ENCODE measurements around the gene APOE. TPM values are rescaled to one million over a fixed set of nuclear protein-coding genes. Genes with fewer than 3 reads are reported as not detected.

Gene APOE
- total and polyA plus RNA-seq, 2 of the 13 experiments (the other 11 are each of a cell fraction or from before 2014, with no cell fraction given): 1,328 to 1,470 TPM

DNA sequence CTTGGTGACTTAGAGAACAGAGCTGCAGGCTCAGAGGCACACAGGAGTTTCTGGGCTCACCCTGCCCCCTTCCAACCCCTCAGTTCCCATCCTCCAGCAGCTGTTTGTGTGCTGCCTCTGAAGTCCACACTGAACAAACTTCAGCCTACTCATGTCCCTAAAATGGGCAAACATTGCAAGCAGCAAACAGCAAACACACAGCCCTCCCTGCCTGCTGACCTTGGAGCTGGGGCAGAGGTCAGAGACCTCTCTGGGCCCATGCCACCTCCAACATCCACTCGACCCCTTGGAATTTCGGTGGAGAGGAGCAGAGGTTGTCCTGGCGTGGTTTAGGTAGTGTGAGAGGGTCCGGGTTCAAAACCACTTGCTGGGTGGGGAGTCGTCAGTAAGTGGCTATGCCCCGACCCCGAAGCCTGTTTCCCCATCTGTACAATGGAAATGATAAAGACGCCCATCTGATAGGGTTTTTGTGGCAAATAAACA is 18.7 kb downstream of the APOE start (continued):
- TF ChIP-seq PRDM10 (CRISPR knock-in tag; IDR thresholded peaks at IDR 0.05; ENCODE audit: low read depth) (peak; percentile 84), ZNF143 (CRISPR knock-in tag; IDR thresholded peaks at IDR 0.05) (peak; percentile 59; the same call in 1 of the 2 replicates), ZFP36L1 (CRISPR knock-in tag; IDR thresholded peaks at IDR 0.05) (peak; percentile 51; the same call in 1 of the 2 replicates), ZNF737 (CRISPR knock-in tag; IDR thresholded peaks at IDR 0.05; ENCODE audit: borderline replicate concordance) (no peak), HMGA1 (CRISPR knock-in tag; conservative IDR thresholded peaks at IDR 0.05) (no peak), HNRNPL (IDR thresholded peaks at IDR 0.05; ENCODE audit: low read depth, low read length) (peak; percentile 94), CENPT (CRISPR knock-in tag; IDR thresholded peaks at IDR 0.05; ENCODE audit: low read depth) (no peak), BRCA1 (CRISPR knock-in tag; IDR thresholded peaks at IDR 0.05) (peak; percentile 52; the same call in 1 of the 2 replicates), SCMH1 (CRISPR knock-in tag; IDR thresholded peaks at IDR 0.05; ENCODE audit: borderline replicate concordance) (no peak), HOMEZ (CRISPR knock-in tag; IDR thresholded peaks at IDR 0.05; ENCODE audit: low read depth) (no peak), HDAC2 (CRISPR knock-in tag; IDR thresholded peaks at IDR 0.05) (peak; percentile 99), FOXO4 (CRISPR knock-in tag; conservative IDR thresholded peaks at IDR 0.05) (0 out of 2 replicates have a peak, but pooled peaks have one; percentile 64), MED13 (CRISPR knock-in tag; IDR thresholded peaks at IDR 0.05) (peak; percentile 97), TARDBP (CRISPR knock-in tag; IDR thresholded peaks at IDR 0.05) (peak; percentile 97), ZBTB7A (CRISPR knock-in tag; IDR thresholded peaks at IDR 0.05) (peak; percentile 99), RXRA (CRISPR knock-in tag; IDR thresholded peaks at IDR 0.05) (peak; percentile 99)
- TF ChIP-seq, protein P1, sequence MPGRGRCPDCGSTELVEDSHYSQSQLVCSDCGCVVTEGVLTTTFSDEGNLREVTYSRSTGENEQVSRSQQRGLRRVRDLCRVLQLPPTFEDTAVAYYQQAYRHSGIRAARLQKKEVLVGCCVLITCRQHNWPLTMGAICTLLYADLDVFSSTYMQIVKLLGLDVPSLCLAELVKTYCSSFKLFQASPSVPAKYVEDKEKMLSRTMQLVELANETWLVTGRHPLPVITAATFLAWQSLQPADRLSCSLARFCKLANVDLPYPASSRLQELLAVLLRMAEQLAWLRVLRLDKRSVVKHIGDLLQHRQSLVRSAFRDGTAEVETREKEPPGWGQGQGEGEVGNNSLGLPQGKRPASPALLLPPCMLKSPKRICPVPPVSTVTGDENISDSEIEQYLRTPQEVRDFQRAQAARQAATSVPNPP (CRISPR knock-in tag; IDR thresholded peaks at IDR 0.05): peak; percentile 75; the same call in 1 of the 2 replicates
- TF ChIP-seq, protein P2, sequence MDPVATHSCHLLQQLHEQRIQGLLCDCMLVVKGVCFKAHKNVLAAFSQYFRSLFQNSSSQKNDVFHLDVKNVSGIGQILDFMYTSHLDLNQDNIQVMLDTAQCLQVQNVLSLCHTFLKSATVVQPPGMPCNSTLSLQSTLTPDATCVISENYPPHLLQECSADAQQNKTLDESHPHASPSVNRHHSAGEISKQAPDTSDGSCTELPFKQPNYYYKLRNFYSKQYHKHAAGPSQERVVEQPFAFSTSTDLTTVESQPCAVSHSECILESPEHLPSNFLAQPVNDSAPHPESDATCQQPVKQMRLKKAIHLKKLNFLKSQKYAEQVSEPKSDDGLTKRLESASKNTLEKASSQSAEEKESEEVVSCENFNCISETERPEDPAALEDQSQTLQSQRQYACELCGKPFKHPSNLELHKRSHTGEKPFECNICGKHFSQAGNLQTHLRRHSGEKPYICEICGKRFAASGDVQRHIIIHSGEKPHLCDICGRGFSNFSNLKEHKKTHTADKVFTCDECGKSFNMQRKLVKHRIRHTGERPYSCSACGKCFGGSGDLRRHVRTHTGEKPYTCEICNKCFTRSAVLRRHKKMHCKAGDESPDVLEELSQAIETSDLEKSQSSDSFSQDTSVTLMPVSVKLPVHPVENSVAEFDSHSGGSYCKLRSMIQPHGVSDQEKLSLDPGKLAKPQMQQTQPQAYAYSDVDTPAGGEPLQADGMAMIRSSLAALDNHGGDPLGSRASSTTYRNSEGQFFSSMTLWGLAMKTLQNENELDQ (CRISPR knock-in tag; IDR thresholded peaks at IDR 0.05; ENCODE audit: borderline replicate concordance): no peak
- TF ChIP-seq, protein P3, sequence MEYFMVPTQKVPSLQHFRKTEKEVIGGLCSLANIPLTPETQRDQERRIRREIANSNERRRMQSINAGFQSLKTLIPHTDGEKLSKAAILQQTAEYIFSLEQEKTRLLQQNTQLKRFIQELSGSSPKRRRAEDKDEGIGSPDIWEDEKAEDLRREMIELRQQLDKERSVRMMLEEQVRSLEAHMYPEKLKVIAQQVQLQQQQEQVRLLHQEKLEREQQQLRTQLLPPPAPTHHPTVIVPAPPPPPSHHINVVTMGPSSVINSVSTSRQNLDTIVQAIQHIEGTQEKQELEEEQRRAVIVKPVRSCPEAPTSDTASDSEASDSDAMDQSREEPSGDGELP (IDR thresholded peaks at IDR 0.05; ENCODE audit: borderline replicate concordance, low read depth): peak; percentile 98

Measured in HepG2 (cell line).